NCI-H1048 (cell line): Measurements from ENCODE around the gene UNK.

ENCODE experiments used
- DNase-seq: peaks from one replicate; lab custom pipeline; 2025; lab: John Stamatoyannopoulos, UW

Gene UNK

DNA sequence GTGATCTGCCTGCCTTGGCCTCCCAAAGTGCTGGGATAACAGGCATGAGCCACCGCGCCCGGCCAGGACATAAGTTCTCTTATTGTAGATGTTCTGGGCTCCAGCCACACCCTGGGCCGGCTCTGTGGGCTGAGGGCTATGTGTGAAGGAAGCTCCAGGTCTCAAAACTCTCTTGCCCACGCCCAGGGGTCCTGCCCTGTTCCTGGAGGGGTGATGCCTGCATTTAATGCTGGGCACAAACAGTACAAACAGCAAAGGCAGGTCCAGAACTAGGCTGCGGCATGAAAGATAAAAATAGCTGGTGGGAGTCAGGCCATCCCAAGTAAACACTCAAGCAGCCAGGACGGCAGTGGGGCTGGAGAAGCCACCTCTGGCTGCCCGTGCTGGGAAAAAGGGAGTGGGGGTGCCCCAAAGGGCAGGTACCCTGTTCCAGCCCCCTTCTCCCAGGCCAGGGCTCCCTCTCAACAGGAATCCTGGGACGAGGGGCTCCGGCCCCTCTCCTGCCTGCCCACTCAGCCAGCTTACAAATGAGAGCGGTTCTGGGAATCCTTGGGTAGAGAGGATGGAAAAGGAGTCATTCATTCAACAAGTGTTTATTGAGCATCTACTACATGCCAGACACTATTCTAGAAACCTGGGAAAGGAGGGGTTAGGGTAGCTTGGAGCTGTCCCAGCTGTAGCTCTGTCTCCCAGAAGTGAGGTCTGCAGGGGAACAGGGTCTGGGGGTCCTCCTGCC is 89.1 kb downstream of the UNK start:
- DNase-seq: no peak

GRCh38 chr17:75874323-75875181 is 89.9 kb downstream of the UNK start:
- no peak for DNase-seq
